Ramos (cell line): ENCODE results near the gene MROH2B.

Experiments used
- in situ Hi-C: fragments of 300-500 bp; cut with MboI; formaldehyde crosslinking; loops from one replicate; pipeline ENCODE4 v1.14.3; 2022; ENCODE audit warnings: low sequenced_read_pairs; ENCODE audit not compliant: unreplicated experiment

The MROH2B gene

GRCh38 chr5:41071242-41071641, at the start of gene MROH2B:
Gene MROH2B, minus strand, starts transcription at chr5:41071342. Its CDS starts 490 bp downstream, at chr5:41070852.
- in situ Hi-C loops, result no loop called here

DNA sequence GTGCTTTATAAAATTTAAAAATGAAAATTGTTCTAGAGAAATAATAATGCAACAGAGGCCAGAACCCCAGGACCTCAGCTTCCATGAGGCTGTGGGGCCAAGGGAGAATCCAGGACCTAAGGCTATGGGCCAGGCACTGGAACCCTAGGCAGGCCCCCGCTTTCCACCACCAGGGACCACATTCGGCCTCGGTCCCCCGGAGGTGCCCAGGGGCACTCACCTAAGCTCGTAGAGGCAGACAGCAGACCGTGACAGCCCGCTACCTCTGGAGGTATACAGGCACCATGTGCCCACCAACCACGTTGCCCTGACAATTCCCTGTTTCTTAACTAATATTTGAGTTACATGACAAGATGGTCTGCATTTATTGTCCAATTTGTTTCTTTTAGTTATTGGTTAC, 49.5 kb upstream of the MROH2B start:
- in situ Hi-C loops, result no loop called here

- in situ Hi-C loops, result no loop called here
Measured at GRCh38 chr5:41118177-41118576, 47.0 kb upstream of the MROH2B start.

DNA sequence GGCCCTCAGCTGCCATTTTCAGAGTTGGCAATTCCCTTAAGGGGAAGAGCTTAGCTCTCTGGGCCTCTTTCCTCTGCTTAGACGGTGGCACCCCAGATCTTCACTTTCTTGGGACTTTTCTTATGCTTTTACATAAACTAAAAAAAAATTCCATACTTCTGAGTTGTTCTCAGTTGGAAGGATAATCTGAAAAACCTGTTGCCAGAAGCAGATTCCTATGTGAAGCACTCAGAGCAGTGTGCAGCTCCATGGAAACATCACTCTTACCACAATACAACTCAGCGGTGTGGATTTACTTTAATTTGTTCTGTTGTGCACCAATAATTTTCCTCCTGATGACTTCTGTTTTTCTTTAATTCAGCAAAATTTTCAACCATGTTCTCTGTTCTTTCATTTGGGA, 44.1 kb upstream of the MROH2B start:
- in situ Hi-C loops, result no loop called here

GRCh38 chr5:41112486-41113455, 41.6 kb upstream of the MROH2B start:
- in situ Hi-C loops, result no loop called here

DNA sequence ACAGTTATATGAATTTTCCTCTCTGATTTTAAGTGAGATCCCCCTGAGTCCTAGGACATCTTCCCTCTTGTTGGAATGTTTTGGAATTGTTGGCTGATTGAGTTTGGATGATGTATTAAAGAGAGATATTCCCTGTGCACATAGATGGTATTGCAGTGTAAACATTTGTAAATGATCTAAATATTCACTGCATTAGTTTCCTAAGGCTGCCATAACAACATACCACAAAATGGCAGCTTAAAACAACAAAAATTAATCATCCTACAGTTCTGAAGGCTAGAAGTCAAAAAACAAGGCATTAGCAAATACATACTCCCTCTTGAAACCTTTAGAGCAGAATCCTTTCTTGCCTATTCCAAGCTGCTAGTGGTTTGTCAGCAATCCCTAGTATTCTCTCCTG, 38.0 kb upstream of the MROH2B start:
- in situ Hi-C loops, result no loop called here

DNA sequence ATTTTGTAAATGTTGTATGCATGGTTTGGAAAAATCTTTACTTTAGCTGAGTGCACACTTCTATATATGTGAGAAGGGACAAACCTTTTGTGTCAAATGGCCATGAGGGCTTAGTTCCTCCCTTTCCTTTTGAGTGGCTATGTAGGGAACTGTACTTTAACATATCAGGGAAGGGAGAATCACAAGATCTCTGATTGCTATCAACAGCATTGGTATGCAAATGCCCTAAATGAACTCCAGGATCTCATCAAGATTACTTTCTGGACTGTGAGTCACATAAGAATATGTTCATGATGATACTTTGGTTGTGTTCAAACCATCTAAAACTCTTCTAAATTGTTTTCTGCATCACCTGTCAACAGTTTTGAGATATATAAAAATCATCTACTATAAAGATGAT, 31.2 kb upstream of the MROH2B start:
- in situ Hi-C loops, result no loop called here

GRCh38 chr5:41097642-41098041, 26.5 kb upstream of the MROH2B start:
- in situ Hi-C loops, result no loop called here

DNA sequence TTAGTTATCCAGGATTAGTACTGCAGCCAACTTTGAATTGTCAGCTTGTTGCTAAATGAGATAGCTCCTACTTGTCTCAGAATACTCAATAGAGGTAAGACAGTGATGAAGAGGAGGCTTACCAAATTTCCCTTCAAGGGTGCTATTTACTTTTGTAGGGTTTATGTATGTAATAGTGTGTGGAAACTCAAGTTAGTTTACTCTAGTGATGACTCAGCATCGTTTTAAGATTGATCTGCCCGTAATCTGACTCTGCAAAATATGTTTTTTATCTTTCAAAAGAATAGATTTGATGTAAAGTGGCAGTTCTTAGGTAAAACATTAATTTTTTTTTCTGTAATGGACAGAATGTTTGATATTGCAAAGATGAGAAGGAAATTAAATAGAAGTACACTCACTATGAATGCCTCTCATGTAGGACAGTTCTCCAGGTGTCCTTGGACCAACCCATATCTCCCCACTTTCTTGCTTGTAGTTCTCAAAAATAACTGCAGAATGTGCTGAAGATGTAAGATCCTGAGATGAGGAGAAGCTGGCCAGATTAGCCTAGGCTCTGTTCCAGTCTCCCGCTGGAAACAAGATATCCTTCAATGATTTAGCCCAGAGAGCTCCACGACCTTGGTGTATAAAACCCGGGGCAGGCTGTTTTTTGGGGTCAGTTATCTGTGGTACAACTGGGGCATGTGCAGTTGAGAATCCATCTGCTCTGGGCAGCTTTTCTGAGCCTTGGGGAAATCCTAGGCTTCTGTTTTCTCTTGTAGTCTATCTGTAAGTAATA, 24.4 kb upstream of the MROH2B start:
- in situ Hi-C loops, result no loop called here

DNA sequence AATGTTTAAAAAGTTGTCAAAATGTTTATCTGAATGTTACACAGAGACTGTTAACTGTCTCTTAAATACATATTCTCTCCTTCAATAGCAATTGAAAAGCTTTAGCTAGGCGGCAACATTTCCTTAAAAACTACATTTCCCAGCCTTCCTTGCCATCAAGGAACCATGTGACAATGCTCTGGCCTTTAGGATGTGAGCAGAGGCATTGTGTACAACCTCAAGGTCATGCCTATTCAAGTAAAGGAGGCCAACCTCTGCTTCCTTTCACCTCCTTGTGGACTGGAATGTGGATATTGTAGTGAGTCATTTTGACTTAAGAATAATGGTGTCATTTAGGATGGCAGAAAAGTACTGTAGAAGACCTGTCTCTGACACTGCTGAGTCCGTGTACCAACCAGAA, 23.7 kb upstream of the MROH2B start:
- in situ Hi-C loops, result no loop called here

DNA sequence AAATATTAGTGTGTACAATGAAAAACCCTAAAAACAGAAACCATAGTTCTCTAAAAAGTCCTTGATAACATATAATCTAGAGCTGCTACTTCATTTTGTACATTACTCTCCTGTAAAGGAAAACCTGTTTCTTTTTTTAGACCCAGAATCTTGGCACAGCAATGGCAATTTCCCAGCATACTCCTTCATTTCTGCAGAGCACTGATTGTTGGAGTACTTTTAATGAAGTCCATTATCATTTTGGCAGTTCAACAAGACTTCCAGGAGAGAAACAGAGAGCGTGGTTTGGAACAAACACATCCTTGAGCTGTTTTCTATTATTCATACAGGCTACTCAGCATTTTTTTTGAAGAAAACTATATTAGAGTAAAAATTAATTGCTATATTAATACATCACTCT, 22.7 kb upstream of the MROH2B start:
- in situ Hi-C loops, result no loop called here

GRCh38 chr5:41087461-41087860, 16.3 kb upstream of the MROH2B start:
- in situ Hi-C loops, result no loop called here

- in situ Hi-C loops, result no loop called here
Measured at GRCh38 chr5:41083306-41083705, 12.2 kb upstream of the MROH2B start.

- in situ Hi-C loops, result no loop called here
Measured at GRCh38 chr5:41071975-41072374, 833 bp upstream of the MROH2B start.

GRCh38 chr5:41067714-41068568, 3.2 kb downstream of the MROH2B start:
- in situ Hi-C loops, result no loop called here

DNA sequence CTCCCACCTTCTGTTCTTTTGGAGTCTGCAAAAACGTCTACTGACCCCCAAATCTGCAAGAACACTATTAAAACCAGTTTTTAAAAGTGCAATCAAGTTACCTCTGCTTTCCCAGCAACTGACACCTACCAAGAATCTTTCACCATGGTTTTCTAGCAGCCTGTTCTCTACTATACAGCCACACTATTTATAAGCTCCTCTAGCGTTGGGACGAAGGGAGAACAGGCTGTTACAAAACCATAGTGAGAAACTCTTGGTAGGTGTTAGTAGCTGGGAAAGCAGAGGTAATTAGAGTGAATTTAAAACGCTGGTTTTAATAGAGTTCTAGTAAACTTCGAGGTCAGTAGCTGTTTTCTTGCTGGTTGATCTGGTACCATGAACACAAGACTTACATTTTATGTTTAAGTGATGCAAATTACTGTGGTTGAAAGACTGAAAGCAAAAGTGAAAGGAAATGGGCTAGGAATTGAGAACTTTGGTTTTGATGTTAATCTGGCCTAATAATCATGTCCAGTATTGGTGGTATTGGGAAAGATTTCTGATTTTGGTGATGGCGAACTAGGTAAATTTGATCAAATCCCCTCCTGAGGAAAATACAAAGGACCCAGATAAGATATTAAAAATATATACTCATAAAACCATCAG, 5.3 kb downstream of the MROH2B start:
- in situ Hi-C loops, result no loop called here

GRCh38 chr5:41057940-41058339, 13.2 kb downstream of the MROH2B start:
- in situ Hi-C loops, result no loop called here

- in situ Hi-C loops, result no loop called here
Measured at GRCh38 chr5:41057231-41057630, 13.9 kb downstream of the MROH2B start.

GRCh38 chr5:41048986-41049385, 22.2 kb downstream of the MROH2B start:
- in situ Hi-C loops, result no loop called here
